Naive B cell (primary cell): Measurements from ENCODE around the gene LCLAT1. TPM values are rescaled to one million over a fixed set of nuclear protein-coding genes. Genes with fewer than 3 reads are reported as not detected.

Experiments
- ATAC-seq, 2 donors: fragments of 150-1000 bp; cut with Tn5 transposase; 2 replicates each; pipeline ENCODE4 v1.10.0; 2021; ENCODE audit warnings: low read depth in 2 of 2, mild to moderate bottlenecking in 2 of 2, moderate library complexity in 2 of 2
- DNase-seq: peaks from one replicate; pipeline ENCODE4 v3.0.0; 2022
- H3K27ac Mint-ChIP-seq, 6 donors: one replicate each; pipeline ENCODE4 v1.8.0; 2020 to 2022; ENCODE audit warnings: mild to moderate bottlenecking in 6 of 6, mixed read lengths in 6 of 6, moderate library complexity in 5 of 6, inconsistent platforms in 2 of 6
- H3K27me3 Mint-ChIP-seq, 3 donors: one replicate each; pipeline ENCODE4 v1.8.0; 2021 to 2022; ENCODE audit warnings: mixed read lengths in 3 of 3, mild to moderate bottlenecking in 1 of 3
- H3K36me3 Mint-ChIP-seq, 2 donors: one replicate each; pipeline ENCODE4 v1.8.0; 2020 to 2022; ENCODE audit warnings: mixed read lengths in 2 of 2, inconsistent platforms in 1 of 2, mild to moderate bottlenecking in 1 of 2
- H3K4me1 Mint-ChIP-seq, 3 donors: one replicate each; pipeline ENCODE4 v1.8.0; 2020 to 2022; ENCODE audit warnings: mixed read lengths in 3 of 3, inconsistent platforms in 1 of 3, mild to moderate bottlenecking in 1 of 3, moderate library complexity in 1 of 3
- H3K4me3 Mint-ChIP-seq, 8 donors: one replicate each; pipeline ENCODE4 v1.8.0; 2020 to 2022; ENCODE audit warnings: mild to moderate bottlenecking in 8 of 8, mixed read lengths in 8 of 8, moderate library complexity in 8 of 8, inconsistent platforms in 2 of 8
- H3K9me3 Mint-ChIP-seq, 7 donors: one replicate each; pipeline ENCODE4 v1.8.0; 2020 to 2022; ENCODE audit warnings: mixed read lengths in 7 of 7, mild to moderate bottlenecking in 5 of 7, inconsistent platforms in 2 of 7, moderate library complexity in 1 of 7
- polyA plus RNA-seq, 6 donors: library from polyadenylated mRNA; unstranded; fragments of 300-500 nt; fragmentation: Illumina TruSeq; gene quantifications; one replicate each; pipeline ENCODE4 v1.2.3, GENCODE V29; 2021; ENCODE audit warnings: low read depth in 6 of 6

The LCLAT1 gene
- polyA plus RNA-seq, 6 donors from 2014 or later = 13.1 to 29.4 (median 19.4) TPM

DNA sequence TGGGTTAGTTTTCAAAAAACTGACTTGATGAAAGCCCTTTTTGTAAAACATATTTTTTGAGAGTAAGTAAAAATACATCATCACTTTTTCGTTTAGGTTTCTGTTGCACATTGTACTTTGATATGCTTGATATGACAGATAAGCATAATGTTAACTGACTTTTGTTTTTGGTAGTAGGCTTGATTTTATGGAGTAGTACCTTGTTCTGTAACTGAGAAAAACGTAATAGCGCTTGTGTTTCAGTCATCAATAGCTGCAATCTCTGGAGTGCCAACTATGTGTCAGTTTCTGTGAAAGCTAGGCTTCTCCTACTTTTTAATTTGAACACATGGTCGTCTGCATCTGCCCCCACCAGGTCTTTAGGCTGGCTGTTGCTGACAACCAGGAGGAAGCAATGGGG, 1.3 kb downstream of the LCLAT1 start:
- no peaks in the 10 kb centered on the region for H3K27me3 Mint-ChIP-seq
- no peaks in the 10 kb centered on the region for H3K9me3 Mint-ChIP-seq
- peak overlapping the region; percentile 11 to 97 (median 96) for H3K4me3 Mint-ChIP-seq
- DNase-seq (no peak), ATAC-seq (no peak)
- no peaks in the 10 kb centered on the region for H3K36me3 Mint-ChIP-seq
- H3K27ac Mint-ChIP-seq = peak overlapping the region in 4 of 6 donors; percentile 60 to 97 (median 87)
- H3K4me1 Mint-ChIP-seq = peaks cover 30 to 55% (median 38%) of the 10 kb centered on the region in 3 donors

DNA sequence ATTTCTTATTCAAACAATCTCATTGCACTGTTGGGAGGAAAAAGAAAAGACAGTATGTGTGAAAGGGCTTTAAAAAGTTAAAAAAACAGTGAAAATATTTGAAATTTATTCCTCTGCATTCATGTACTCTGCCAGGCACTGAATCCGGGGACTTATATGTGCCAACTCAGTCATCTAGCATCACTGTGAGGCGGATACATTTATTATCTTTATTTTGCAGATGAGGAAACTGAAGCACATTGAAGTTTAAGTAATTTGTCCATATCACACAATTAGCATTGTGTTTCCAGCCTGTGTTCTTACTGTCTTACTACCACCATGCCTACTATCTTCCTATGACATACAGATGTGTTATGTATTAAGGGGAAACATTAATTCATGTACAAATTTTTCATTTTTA, 1.8 kb downstream of the LCLAT1 start:
- no peaks in the 10 kb centered on the region for H3K27me3 Mint-ChIP-seq
- no peak for ATAC-seq
- no peaks in the 10 kb centered on the region for H3K36me3 Mint-ChIP-seq
- peak overlapping the region in 7 of 8 donors; percentile 11 to 97 (median 96) for H3K4me3 Mint-ChIP-seq
- no peak for DNase-seq
- H3K27ac Mint-ChIP-seq = peak overlapping the region in 1 of 6 donors; percentile 44
- H3K4me1 Mint-ChIP-seq = peaks cover 31 to 58% (median 41%) of the 10 kb centered on the region in 3 donors
- no peaks in the 10 kb centered on the region for H3K9me3 Mint-ChIP-seq

DNA sequence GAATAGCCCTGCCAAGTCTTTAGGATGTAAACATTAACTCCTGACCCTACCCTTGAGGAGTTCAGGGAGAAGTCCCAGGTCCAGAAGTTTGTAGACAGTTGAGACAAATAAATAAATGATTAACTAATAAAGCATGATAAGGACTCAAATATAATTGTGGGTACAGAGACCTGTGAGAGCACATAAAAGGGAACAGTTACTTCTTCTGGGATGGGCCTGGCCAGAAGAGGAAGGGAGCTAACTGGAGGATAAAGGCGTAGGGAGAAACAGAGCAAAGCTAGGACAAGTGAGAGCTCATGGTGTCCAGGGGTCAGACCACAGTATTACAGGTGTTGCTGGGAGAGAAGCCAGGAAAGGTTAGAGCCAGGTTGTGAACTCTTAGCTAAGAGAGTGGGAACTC, 3.0 kb downstream of the LCLAT1 start:
- Mint-ChIP-seq H3K9me3 (no peaks in the 10 kb centered on the region), H3K4me3 (peak overlapping the region in 1 of 8 donors; percentile 49), H3K4me1 (peaks cover 34 to 58% (median 44%) of the 10 kb centered on the region in 3 donors), H3K27me3 (no peaks in the 10 kb centered on the region), H3K36me3 (no peaks in the 10 kb centered on the region), H3K27ac (peak overlapping the region in 2 of 6 donors; percentile 25 to 46)
- DNase-seq = no peak
- no peak for ATAC-seq

DNA sequence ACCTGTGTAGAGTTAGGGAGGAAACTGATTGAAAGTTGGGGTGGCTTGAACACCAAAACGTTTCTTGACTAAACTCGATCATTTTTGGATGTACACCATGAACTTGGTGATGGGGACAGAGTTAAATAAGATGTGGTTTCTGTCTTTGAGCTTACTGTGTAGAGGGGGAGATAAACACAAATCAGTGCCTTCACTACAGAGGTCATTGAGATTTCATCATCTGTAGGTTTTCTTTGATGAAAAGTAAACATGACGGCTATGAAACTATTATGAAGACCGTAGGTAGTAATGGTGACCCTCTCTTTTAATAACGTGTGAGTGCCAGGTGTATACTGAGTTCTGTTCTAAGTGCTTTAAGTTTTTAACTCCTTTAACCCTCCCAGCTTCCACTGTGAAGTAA, 6.5 kb downstream of the LCLAT1 start:
- Mint-ChIP-seq H3K27ac (no peak overlapping the region), H3K9me3 (peaks cover 0 to 3% (median 0%) of the 10 kb centered on the region in 7 donors), H3K4me3 (no peak overlapping the region), H3K4me1 (peaks cover 32 to 59% (median 52%) of the 10 kb centered on the region in 3 donors), H3K36me3 (no peaks in the 10 kb centered on the region), H3K27me3 (no peaks in the 10 kb centered on the region)
- DNase-seq (no peak), ATAC-seq (no peak)

DNA sequence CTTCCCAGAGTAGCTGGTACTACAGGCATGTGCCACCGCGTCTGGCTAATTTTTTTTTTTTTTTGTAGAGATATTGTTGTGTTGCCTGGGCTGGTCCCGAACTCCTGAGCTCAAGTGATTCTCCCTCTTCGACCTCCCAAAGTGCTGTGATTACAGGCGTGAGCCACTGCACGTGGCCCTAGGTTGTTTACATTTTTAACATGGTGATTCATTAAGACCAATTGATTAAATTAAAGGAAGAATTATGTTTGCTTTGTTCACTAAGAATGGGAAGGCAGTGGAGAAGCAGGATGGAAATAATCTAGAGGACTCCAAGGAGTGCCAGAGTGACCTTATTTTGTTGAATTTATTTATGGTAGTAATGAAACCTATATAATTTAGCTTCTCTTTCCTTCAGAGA, 7.5 kb downstream of the LCLAT1 start:
- Mint-ChIP-seq H3K4me3 (no peak overlapping the region), H3K27ac (peak overlapping the region in 2 of 6 donors; percentile 6 to 80), H3K36me3 (peaks cover 0 to 2% of the 10 kb centered on the region in 2 donors), H3K27me3 (no peaks in the 10 kb centered on the region), H3K4me1 (peaks cover 38 to 62% (median 55%) of the 10 kb centered on the region in 3 donors), H3K9me3 (peaks cover 0 to 4% (median 0%) of the 10 kb centered on the region in 7 donors)
- DNase-seq (no peak), ATAC-seq (no peak)

DNA sequence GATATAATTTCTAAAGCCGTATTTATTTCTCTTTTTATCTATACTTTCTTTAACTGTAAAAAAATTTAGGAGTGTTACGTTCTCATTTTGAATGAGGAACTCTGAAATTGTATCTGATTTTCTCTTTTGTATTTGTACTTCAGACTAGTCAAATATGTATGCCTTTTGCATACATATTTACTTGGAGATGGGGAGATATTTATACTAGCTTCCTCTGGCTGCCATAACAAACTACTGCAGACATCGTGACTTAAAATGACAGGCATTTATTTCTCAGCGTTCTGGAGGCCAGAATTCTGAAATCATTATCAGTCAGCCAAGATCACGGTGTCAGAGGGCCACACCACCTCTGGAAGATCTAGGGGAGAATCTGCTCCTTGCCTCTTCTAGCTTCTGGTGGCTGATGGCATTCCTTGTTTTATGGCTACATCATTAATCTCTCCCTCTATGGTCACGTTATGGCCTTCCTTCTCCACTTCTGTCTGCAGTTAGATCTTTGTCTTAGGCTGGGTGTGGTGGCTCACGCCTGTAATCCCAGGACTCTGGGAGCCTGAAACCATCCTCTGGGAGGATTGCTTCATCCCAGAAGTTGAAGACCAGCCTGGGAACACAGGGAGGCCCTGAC, 8.2 kb downstream of the LCLAT1 start:
- peaks cover 0 to 5% of the 10 kb centered on the region in 2 donors for H3K36me3 Mint-ChIP-seq
- DNase-seq = no peak
- H3K27ac Mint-ChIP-seq = peak overlapping the region in 3 of 6 donors; percentile 13 to 54 (median 32)
- no peak overlapping the region for H3K4me3 Mint-ChIP-seq
- peaks cover 42 to 62% (median 56%) of the 10 kb centered on the region in 3 donors for H3K4me1 Mint-ChIP-seq
- H3K9me3 Mint-ChIP-seq = peaks cover 0 to 4% (median 0%) of the 10 kb centered on the region in 7 donors
- H3K27me3 Mint-ChIP-seq = no peaks in the 10 kb centered on the region
- ATAC-seq = no peak

DNA sequence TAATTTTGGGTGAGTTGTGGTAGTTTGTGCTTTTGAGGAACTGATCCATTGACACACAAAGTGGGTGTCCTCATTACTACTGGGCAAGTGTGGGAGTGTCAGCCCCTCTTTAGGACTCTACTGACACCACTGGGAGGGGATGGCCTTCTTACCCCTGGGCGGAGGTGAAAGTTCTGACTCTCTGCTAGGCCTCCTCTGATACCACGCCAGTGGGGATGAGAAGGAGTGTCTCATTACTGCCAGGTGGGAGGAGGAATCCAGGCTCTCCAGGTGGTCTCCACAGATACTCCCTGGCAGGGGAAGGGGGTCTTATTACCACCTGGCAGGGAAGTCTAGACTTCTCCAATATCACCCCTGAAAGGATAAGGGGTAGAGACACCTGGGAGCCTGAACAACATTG, 9.1 kb downstream of the LCLAT1 start:
- Mint-ChIP-seq H3K4me3 (no peak overlapping the region), H3K36me3 (peaks cover 0 to 6% of the 10 kb centered on the region in 2 donors), H3K27ac (peak overlapping the region in 1 of 6 donors; percentile 23), H3K9me3 (peaks cover 0 to 4% (median 0%) of the 10 kb centered on the region in 7 donors), H3K27me3 (no peaks in the 10 kb centered on the region), H3K4me1 (peaks cover 47 to 62% (median 57%) of the 10 kb centered on the region in 3 donors)
- ATAC-seq = no peak
- no peak for DNase-seq

DNA sequence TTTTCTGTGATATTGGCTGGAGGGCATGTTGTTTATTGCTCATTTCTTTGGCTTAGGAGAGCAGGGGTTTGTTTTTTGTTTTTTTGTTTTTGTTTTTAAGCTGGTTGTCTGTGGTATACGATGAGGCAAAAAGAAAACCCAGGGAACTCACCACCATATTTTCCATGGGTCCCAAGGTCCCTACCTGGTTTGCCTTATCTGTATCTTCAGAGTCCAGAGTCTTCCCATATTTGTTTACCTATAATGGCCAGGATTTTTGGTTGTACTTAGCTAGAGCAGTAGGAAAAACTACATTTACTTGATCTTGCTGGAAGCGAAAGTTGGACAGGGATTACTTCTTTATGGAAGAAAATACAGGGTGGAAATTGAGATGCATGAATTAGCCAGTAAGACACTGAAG, 9.5 kb downstream of the LCLAT1 start:
- Mint-ChIP-seq H3K27ac (peak overlapping the region in 1 of 6 donors; percentile 23), H3K36me3 (peaks cover 0 to 6% of the 10 kb centered on the region in 2 donors), H3K4me1 (peaks cover 50 to 62% (median 57%) of the 10 kb centered on the region in 3 donors), H3K9me3 (peaks cover 0 to 4% (median 0%) of the 10 kb centered on the region in 7 donors), H3K4me3 (peak overlapping the region in 1 of 8 donors; percentile 42), H3K27me3 (no peaks in the 10 kb centered on the region)
- ATAC-seq (no peak), DNase-seq (no peak)

DNA sequence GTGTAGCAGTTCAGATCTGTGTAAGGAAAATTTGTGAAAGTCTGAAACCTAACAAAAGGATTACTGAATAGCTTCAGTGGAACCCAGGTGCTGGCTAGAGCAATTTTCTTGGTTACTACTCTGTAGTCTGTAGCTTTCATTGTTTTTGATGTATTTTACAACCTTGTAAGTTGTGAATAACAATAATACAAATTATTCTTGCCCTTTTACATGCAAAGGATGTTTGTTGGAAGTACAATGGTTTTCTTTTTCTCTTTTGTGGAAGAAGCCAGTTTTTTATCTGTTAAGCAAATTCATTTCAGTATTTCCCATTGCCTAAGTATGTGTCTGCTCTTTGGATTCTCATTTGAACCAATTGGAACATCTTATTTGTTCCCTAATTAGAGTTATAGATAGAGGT, 10.2 kb downstream of the LCLAT1 start:
- no peak overlapping the region for H3K4me3 Mint-ChIP-seq
- no peaks in the 10 kb centered on the region for H3K27me3 Mint-ChIP-seq
- no peak overlapping the region for H3K27ac Mint-ChIP-seq
- peaks cover 0 to 6% of the 10 kb centered on the region in 2 donors for H3K36me3 Mint-ChIP-seq
- no peak for DNase-seq
- H3K9me3 Mint-ChIP-seq = peaks cover 0 to 4% (median 0%) of the 10 kb centered on the region in 7 donors
- H3K4me1 Mint-ChIP-seq = peaks cover 55 to 62% (median 57%) of the 10 kb centered on the region in 3 donors
- ATAC-seq = no peak

DNA sequence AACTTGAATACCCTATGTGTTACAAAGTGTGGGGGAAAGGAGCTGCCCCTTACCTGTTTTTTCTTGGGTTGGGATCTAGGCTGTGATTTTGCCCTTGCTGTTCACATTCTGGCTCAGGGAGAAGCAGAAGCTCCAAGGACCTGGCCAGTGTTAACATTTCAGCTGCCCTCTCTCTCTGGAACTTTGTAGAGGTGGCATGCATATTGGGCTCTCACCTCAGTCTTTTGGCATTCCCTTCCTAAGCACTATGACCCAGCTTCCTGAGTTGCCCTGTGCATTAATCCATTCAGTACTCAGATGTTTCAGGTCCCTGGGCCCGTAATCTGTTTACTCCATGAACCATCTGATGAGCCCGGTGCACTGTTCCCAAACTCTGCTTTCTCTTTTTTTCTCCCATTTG, 12.1 kb downstream of the LCLAT1 start:
- Mint-ChIP-seq H3K27me3 (no peaks in the 10 kb centered on the region), H3K4me3 (peak overlapping the region in 1 of 8 donors; percentile 3), H3K4me1 (peaks cover 56 to 64% (median 62%) of the 10 kb centered on the region in 3 donors), H3K9me3 (peaks cover 0 to 4% (median 0%) of the 10 kb centered on the region in 7 donors), H3K36me3 (peaks cover 0 to 6% of the 10 kb centered on the region in 2 donors), H3K27ac (peak overlapping the region in 1 of 6 donors; percentile 35)
- ATAC-seq = no peak
- no peak for DNase-seq

DNA sequence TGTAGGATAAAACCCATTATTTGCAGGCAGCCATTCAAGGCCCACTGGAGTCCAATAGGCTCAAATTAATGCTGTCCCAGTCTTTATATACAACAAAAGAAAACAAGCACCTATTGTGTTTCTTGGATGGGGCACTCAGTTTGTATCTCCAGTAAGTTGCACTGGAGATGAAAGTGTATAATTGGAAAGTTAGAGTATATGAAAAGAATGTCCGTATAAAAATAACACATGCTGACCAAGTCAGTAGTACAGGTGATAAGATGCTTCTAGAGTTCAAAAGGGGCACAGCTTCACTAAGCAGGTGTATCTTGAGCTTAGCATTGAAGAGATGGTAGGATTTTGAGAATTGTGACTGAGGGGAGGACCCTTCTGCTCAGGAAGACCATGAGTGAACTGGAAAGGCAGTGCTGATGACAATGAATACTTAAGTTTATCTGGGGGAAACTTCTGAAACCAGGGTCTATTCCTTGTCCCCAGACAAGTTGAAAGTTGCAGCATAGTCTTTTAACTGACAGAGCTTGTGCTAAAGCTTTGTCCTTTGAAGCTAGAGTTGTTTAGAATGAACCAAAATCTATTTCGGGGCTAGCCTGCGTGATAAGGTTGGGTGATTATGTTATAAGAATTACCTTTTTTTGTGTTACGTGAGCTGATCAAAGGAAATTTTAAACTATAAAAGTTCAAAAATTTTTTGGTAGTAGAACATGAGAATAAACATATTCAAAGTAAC, 15.2 kb downstream of the LCLAT1 start:
- Mint-ChIP-seq H3K4me3 (peak overlapping the region in 6 of 8 donors; percentile 9 to 48 (median 28)), H3K9me3 (peaks cover 0 to 4% (median 1%) of the 10 kb centered on the region in 7 donors), H3K27ac (peak overlapping the region in 4 of 6 donors; percentile 53 to 85 (median 70)), H3K27me3 (no peaks in the 10 kb centered on the region), H3K4me1 (peaks cover 52 to 61% (median 60%) of the 10 kb centered on the region in 3 donors), H3K36me3 (peaks cover 0 to 6% of the 10 kb centered on the region in 2 donors)
- no peak for DNase-seq
- ATAC-seq = no peak

DNA sequence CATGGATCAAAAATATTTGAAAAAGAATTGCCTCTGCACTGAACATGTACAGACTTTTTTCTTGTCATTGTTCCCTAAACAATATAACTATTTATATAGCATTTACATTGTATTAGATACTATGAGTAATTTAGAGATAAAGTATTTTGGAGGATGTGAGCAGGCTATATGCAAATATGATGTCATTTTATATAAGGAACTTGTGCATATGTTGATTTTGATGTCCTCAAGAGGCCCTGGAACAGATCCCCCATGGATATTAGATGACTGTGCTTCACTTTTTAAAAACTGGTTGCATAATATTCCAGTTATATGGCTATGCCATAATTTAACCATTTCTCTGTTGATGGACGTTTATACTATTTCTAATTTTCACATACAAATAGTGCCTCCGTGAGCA, 16.5 kb downstream of the LCLAT1 start:
- H3K9me3 Mint-ChIP-seq = peaks cover 0 to 10% (median 6%) of the 10 kb centered on the region in 7 donors
- H3K36me3 Mint-ChIP-seq = peaks cover 0 to 6% of the 10 kb centered on the region in 2 donors
- no peaks in the 10 kb centered on the region for H3K27me3 Mint-ChIP-seq
- ATAC-seq = no peak
- DNase-seq = no peak
- H3K27ac Mint-ChIP-seq = no peak overlapping the region
- H3K4me3 Mint-ChIP-seq = no peak overlapping the region
- peaks cover 41 to 52% (median 48%) of the 10 kb centered on the region in 3 donors for H3K4me1 Mint-ChIP-seq

DNA sequence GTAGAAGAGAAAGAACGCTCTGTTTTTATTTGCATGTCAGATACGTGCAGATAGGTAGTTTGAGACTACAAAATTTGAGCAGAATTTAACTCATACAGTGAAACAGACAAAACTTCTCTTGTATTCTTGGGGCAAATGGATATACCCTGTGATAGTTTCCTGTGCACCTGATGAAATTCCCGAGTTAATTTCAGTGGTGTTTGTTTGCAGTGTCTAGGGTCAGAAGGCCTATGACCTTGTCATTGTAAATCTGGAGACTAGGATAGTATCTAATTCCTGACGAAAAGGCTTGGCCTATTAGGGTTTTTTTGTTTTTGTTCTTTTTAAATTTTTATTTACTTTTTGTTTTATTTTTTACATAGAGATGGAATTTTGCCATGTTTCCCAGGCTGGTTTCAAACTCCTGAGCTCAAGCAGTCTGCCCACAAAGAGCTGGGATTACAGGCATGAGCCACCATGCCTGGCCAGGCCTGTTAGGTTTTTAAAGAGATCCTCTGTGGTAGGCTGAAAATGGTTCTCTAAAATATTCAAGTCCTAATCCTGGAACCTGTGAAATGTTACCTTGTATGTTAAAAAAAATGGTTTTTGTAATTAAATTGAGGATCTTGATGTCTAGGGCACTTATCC, 17.6 kb downstream of the LCLAT1 start:
- H3K4me1 Mint-ChIP-seq = peaks cover 38 to 51% (median 47%) of the 10 kb centered on the region in 3 donors
- no peak for DNase-seq
- no peak for ATAC-seq
- H3K4me3 Mint-ChIP-seq = peak overlapping the region in 1 of 8 donors; percentile 7
- H3K9me3 Mint-ChIP-seq = peaks cover 0 to 13% (median 8%) of the 10 kb centered on the region in 7 donors
- peak overlapping the region in 5 of 6 donors; percentile 10 to 84 (median 46) for H3K27ac Mint-ChIP-seq
- H3K27me3 Mint-ChIP-seq = no peaks in the 10 kb centered on the region
- H3K36me3 Mint-ChIP-seq = peaks cover 0 to 9% of the 10 kb centered on the region in 2 donors
